HG02623 (cell line): ENCODE data around the gene ATP8A2.

Source experiments
- ATAC-seq: cut with Tn5 transposase; IDR thresholded peaks from one replicate; pipeline ENCODE4 v1.9.1; 2021; ENCODE audit warnings: moderate library complexity; ENCODE audit not compliant: unreplicated experiment

The ATP8A2 gene

DNA sequence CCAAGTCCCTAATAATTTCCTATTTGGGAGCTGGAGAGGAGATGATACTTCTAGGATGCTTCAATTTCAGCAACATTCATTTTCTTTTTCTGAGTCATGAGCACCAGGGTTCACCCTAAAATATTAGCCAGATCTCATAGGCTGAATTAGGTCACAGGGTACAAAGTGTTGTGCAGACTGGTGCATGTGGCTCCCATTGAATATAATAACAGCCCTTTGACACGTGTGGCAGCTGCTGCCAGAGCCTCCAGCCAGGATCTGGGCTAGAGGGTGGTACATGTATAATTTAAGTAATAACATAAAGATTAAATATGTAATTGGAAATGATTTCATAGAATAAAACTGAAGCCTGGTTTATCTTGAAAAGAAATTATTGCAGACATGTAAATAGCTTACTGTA, 244.9 kb downstream of the ATP8A2 start:
- no peak for ATAC-seq

DNA sequence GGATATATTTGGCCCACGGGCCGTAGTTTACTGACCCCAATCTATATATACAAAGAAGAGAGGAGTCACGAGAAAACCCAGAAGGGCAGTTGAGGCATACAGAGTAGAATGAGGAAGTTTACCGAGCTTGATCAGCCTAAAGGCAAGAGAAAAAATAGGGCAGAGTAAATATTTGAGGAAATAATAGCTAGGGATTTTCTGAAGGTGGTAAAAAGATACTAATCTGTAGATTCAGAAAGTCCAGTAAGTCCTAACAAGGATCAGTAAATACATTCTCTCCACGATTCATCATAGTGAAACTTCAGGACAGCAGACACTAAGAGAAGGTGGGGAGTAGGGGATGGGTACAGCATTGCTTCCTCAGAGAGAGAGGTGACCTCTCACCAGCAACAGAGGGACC, 248.1 kb downstream of the ATP8A2 start:
- no peak for ATAC-seq

- no peak for ATAC-seq
These were observed 253.6 kb downstream of the ATP8A2 start for GRCh38 chr13:25625414-25625813.

DNA sequence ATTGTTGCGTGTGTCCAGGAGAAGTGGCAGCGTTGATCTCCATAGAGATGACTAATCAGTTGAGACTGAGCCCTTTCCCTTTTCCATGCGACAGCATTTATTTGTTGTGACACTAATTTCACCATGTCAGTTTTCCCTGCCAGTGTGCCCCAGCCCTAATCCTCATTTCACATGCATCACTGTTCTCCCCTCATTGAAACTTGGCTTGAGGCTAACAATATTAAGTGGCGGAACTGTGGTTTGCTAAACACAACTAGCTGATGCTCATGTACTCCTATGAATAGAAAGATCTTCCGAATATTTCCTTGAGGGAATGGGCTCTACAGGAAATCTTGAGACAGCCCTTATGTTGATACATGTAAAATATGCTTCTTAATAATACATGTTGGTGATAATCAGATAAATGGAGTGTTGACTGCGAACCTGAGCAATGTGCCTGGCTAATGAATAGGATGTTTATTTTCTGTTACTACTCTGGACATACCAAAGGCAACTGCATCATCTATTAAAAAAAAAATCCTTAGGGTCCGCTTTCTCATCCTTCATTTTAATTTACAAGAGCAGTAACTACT, 258.6 kb downstream of the ATP8A2 start:
- no peak for ATAC-seq

DNA sequence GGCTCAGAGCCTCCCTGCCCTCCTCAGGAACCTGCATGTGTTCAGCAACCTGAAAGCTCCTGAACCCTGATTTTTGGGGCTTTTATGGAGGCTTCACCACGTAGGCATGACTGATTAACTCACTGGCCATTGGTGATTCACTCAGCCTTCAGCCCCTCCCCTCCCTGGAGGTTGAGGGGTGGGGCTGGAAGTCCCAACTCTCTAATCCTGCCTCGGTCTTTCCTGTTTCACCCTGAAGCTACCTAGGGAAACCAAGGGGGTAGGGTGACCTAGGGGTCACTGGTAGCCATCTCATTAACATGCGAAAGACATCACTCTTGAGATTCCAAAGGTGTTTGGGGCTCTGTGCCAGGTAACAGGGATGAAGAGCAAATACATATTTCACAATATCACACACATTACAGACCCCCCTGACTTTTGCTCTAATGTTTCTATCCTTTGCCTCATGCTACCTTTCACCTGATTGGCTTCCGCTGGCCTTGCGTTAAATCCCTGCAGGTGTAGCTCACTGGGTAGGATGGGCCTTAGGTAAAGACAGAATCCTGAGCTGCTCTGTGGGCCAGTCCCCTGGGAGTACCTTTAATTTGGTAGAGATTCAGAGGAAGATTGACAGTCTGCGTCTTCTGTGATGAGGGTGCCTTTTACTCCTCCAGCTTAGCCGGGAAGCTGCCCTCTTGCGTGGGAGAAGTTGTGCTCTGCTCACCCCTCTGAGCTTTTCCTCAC, 260.6 kb downstream of the ATP8A2 start:
- ATAC-seq: no peak

DNA sequence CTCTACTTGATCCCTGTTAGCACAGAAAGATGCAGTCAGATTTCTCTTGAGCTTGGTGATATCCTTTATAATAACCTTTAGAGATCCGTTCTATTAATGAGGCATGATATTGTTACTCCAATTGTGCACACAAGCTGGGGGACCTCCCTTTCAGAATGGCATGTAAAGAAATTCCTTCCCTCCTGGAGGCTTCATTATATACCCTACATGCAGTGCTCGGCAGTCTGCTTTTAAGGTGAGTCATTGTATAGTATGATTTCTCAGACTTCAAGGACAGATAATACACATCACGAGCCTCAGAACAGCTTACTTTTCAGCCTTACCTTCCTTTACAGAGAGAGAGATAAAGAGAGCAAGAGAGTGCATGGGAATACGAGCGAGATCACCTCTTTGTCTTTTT, 261.3 kb downstream of the ATP8A2 start:
- ATAC-seq: no peak

GRCh38 chr13:25645681-25646080, 273.9 kb downstream of the ATP8A2 start:
- no peak for ATAC-seq

DNA sequence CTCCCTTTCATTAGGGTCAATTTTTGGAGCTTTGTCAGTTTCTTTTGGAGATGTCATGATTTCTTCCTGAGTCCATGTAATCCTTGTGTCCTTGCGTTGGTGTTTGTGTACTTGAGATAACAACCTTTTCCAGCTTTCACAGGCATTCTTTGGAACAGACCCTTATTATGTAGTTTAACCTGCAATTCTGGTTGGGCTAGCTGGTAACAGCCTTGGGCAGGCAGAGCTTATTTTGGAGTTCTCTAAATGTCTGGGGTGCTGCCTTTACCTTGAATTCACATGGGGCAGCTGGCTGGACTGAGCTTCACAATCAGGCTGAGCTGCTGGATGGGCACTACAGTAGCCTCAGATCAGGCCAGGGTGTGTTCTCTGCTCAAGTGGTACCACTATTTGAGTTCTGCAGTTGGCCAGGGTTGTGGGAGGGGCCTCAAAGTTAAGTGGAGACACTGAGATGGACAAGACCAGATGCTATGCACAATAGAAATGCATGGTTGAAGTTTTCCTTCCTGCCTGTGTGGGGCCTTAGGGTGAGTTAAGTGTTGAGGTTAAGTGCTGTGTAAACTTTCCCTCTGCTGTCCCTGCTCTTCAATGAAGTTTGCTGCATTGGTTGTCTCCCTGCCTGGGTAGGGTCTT, 277.3 kb downstream of the ATP8A2 start:
- no peak for ATAC-seq

DNA sequence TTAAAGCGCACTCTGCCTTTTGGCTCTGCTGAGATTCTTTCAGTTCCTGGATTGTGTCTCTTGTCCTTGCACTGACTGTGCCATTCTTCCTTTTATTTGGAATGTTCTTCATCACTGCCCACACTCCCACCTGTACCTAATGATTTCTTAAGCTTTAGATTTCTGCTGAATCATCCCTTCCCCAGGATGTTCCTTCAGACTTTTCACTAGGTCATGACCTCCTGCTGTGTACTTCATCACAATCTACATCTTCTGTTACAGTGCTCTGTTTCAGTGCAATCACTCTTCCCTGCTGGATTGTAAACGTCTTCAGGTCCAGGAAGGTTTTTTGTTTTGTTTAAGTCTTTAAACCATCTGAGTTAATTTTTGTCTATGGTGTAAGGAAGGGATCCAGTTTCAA, 281.0 kb downstream of the ATP8A2 start:
- no peak for ATAC-seq

DNA sequence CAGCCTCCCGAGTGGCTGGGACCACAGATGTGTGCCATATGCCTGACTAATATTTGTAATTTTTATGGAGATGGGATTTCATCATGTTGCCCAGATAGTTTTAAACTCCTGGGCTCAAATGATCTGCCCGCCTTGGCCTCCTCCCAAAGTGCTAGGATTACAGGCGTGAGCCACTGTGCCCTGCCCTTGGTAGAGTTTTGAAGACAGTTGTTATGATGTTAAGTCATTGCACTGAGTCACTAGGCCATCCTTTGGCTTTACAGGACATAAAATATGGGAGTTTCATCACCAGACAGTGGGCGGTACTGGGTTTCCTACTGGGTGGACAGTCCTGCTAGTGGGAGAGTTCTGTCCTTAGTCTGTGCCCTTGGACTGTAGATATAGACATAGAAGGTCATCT, 282.5 kb downstream of the ATP8A2 start:
- no peak for ATAC-seq

GRCh38 chr13:25657157-25657556, 285.4 kb downstream of the ATP8A2 start:
- no peak for ATAC-seq

DNA sequence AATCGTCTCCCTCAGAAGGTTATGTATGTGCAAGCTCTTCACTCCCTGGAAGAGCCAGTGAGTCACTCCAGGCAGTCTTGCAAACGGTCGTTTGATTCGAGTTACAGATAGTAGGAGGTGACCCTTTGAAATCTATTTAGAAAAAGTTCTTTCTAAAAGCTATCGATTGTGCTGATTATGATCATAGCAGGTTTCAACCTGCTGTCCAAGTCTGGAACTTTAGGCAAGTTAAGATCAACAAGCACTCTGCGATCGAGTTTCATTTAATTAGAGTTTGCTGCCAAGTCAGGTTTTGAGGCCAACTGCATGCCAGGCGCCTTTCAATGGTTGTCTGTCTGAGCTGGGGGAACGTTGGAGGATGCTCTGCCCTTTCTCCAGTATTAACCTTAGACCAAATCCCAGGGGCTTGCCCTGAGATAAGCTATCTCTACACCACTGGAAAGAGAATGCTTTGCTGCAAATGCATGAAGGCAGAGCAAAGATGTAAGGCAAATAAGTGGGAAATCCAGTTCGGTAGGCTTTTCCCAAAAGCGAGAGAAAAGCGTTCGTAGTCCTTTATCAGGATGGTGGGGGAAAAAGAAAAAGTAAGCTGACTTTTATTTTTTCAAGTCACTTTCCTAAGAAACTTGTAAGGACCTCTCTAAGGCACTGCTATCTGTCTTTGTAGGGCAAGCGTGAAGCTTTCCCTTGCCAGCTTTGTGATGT, 287.5 kb downstream of the ATP8A2 start:
- no peak for ATAC-seq

GRCh38 chr13:25660996-25661395, 289.2 kb downstream of the ATP8A2 start:
- no peak for ATAC-seq

DNA sequence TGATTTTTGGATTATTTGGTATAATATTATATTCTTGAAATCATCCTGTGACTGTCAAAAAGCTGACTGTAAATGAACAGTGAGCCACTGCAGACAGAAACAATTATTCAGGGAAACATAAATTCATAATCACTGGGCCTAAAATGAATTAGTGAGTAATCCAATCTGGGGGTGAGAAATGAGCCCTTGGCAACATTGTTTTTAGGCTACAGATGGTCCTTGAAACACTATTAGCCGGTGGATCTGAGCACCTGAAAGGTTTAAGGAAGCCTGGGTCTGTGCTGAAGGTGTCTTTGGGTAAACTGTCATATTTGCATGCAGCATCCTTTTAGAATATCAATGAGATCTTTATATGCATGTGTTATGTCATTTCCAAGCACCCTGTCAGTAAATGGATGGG, 290.7 kb downstream of the ATP8A2 start:
- no peak for ATAC-seq

DNA sequence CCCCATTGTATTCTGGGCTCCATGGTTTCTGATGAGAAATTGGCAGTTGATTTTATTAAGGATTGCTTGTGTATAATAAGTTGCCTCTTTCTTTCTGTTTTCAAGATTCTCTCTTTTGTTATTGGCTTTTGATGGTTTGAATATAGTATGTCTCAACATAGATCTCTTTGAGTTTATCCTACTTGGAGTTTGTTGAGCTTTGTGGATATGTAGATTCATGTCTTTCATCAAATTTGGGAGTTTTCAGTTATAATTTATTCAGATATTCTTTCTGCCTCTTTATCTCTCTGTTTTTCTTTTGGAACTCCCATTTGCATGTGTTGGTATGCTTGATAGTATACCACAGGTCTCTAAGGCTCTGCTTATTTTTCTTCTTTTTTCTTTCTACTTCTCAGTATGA, 296.6 kb downstream of the ATP8A2 start:
- ATAC-seq: no peak

GRCh38 chr13:25673711-25674110, 301.9 kb downstream of the ATP8A2 start:
- ATAC-seq: no peak

DNA sequence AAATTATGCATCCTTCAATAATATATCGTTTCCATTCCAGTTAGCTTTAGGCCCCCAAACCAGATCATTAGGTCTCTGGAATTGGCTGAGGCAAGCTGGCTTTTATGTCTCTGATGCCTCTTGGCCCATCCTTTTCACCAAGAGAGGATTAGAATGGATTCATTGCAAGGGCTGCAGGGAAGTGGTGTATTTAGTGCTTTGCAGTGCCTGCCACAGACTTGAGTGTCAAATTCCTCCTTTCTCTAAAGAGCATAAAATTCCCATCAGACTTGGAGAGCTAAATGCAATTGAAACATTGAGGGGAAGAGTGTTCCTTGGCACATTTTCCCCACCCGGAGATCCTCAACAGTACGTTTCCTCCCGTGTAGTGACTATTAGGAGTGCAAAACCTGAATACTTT, 302.6 kb downstream of the ATP8A2 start:
- no peak for ATAC-seq

DNA sequence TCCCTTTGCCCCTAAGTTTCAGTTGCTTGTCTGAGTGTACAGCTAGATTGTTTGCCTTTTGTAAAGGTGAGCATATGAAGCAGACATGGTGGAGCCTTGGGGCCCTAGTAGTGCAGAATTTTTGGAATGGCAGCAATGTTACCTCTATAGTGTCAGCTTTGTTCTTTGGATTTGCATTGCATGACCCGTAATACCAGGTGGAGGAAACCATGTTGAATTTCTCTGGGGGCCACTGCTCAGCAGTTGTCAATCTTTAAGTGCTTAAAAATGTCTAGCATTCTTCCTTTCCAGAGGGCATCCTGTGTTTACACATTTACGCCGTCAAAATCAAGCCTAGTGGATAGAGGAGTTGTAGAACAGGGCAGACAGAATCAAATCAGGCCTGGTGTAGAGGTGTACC, 303.3 kb downstream of the ATP8A2 start:
- no peak for ATAC-seq

DNA sequence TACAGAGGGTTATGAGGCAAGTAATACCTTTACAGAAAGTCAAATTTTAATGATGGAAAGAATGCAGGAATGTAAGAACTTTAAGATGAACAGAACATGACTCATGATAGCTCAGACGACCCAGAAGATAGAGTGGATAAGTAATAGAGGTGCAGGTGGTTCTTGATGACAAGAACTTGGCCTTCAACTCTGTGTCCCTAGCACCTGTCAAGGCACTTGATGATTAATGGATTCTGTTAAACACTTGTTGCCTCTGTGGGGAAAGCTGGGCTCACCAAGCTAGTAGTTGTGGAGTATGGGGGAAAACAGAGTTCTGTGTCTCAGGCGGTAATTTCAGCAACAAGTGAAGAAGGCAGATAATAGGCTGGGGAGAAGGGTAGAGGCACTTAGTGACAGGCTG, 306.2 kb downstream of the ATP8A2 start:
- no peak for ATAC-seq

DNA sequence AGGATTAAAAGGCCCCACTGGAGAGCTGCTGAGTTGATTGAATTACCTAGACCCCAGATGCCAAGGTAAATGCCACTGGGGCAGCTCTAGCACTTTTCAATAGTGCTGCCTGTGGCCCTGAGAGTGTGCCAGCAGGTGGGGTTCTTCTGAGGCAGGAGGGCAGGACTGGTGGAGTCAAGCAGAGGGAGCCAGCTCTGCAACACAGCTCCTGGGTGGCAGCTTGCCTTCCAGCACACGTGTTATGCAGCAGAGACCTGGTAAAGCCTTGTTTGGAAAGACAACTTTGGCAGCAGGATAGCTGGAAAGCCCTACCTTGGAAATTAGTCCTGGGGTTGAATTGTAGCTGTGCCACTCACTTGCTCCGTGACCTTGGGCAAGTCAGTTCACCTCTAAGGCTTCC, 306.6 kb downstream of the ATP8A2 start:
- ATAC-seq: no peak

DNA sequence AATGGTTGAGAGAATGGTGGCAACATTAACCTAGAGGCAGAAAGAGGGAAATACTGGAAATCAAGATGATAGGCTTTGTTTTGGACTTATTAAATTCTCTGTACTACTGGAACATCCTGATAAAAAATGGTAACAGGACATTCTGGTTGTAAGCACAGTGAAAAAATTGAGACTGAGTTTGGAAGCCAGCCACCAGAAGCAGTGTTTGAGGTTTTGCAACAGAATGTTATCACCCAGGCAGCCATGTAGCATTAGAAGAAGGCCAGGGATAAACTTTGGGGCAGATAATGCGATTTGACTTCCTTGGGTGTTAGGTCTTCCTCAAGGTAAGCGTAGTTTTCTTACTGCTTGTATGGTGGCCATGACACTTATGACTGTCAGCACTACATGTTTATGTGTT, 307.4 kb downstream of the ATP8A2 start:
- no peak for ATAC-seq

GRCh38 chr13:25679936-25680335, 308.2 kb downstream of the ATP8A2 start:
- ATAC-seq: no peak
